Rectal smooth muscle tissue (tissue), 1 donor: ENCODE measurements around the gene CARNS1.

ENCODE experiments used
- H3K27ac ChIP-seq: one replicate; pipeline ENCODE4 v1.7.0; 2013; ENCODE audit warnings: low read depth, low read length, inconsistent platforms
- H3K27me3 ChIP-seq: one replicate; pipeline ENCODE4 v1.7.0; 2013; ENCODE audit warnings: low read length; ENCODE audit not compliant: control insufficient read depth, insufficient read depth
- H3K36me3 ChIP-seq: one replicate; pipeline ENCODE4 v1.7.0; 2013; ENCODE audit warnings: low read length; ENCODE audit not compliant: control insufficient read depth, insufficient read depth
- H3K4me1 ChIP-seq: one replicate; pipeline ENCODE4 v1.7.0; 2013; ENCODE audit warnings: low read length; ENCODE audit not compliant: control insufficient read depth, insufficient read depth
- H3K4me3 ChIP-seq: one replicate; pipeline ENCODE4 v1.7.0; 2013; ENCODE audit warnings: low read length
- H3K9ac ChIP-seq: one replicate; pipeline ENCODE4 v1.7.0; 2013; ENCODE audit warnings: low read length

CARNS1 gene

GRCh38 chr11:67372321-67372992, 43.0 kb upstream of the CARNS1 start:
- Histone ChIP-seq H3K4me1 (peaks cover 42% of the 10 kb centered on the region), H3K4me3 (peak overlapping the region; percentile 60), H3K27ac (peak overlapping the region; percentile 91), H3K9ac (peak overlapping the region; percentile 26), H3K27me3 (no peaks in the 10 kb centered on the region), H3K36me3 (no peaks in the 10 kb centered on the region)

- Histone ChIP-seq H3K36me3 (no peaks in the 10 kb centered on the region), H3K4me3 (peak within 1 kb of the TSS; percentile 60), H3K27me3 (no peaks in the 10 kb centered on the region), H3K9ac (peak within 1 kb of the TSS; percentile 26), H3K27ac (peak within 1 kb of the TSS; percentile 88), H3K4me1 (peaks cover 35% of the 10 kb centered on the region)
These were observed 42.4 kb upstream of the CARNS1 start, which contains the start of gene CLCF1 for GRCh38 chr11:67372993-67373647. TSS of gene CLCF1 (minus strand) at chr11:67373598. CDS start at chr11:67373539, 59 bp downstream.

GRCh38 chr11:67373648-67374570, 41.6 kb upstream of the CARNS1 start:
- Histone ChIP-seq H3K4me3 (peak overlapping the region; percentile 60), H3K9ac (no peak overlapping the region), H3K27ac (peak overlapping the region; percentile 88), H3K4me1 (peaks cover 34% of the 10 kb centered on the region), H3K36me3 (no peaks in the 10 kb centered on the region), H3K27me3 (no peaks in the 10 kb centered on the region)

GRCh38 chr11:67374571-67375281, 40.8 kb upstream of the CARNS1 start:
- Histone ChIP-seq H3K27me3 (no peaks in the 10 kb centered on the region), H3K36me3 (no peaks in the 10 kb centered on the region), H3K4me3 (peak overlapping the region; percentile 60), H3K9ac (no peak overlapping the region), H3K27ac (peak overlapping the region; percentile 88), H3K4me1 (peaks cover 28% of the 10 kb centered on the region)

- no peaks in the 10 kb centered on the region for H3K27me3 ChIP-seq
- H3K36me3 ChIP-seq = no peaks in the 10 kb centered on the region
- peaks cover 23% of the 10 kb centered on the region for H3K4me1 ChIP-seq
- no peak overlapping the region for H3K27ac ChIP-seq
- H3K4me3 ChIP-seq = no peak overlapping the region
- no peak overlapping the region for H3K9ac ChIP-seq
These were observed 40.0 kb upstream of the CARNS1 start for GRCh38 chr11:67375320-67376055.

- no peaks in the 10 kb centered on the region for H3K27me3 ChIP-seq
- H3K36me3 ChIP-seq = no peaks in the 10 kb centered on the region
- no peak overlapping the region for H3K27ac ChIP-seq
- H3K4me3 ChIP-seq = no peak overlapping the region
- H3K9ac ChIP-seq = no peak overlapping the region
- peaks cover 16% of the 10 kb centered on the region for H3K4me1 ChIP-seq
These were observed 39.2 kb upstream of the CARNS1 start for GRCh38 chr11:67376063-67376820.

- H3K9ac ChIP-seq = no peak overlapping the region
- peaks cover 9% of the 10 kb centered on the region for H3K4me1 ChIP-seq
- H3K27me3 ChIP-seq = no peaks in the 10 kb centered on the region
- no peak overlapping the region for H3K4me3 ChIP-seq
- no peaks in the 10 kb centered on the region for H3K36me3 ChIP-seq
- no peak overlapping the region for H3K27ac ChIP-seq
These were observed 38.3 kb upstream of the CARNS1 start for GRCh38 chr11:67376873-67377808.

- Histone ChIP-seq H3K27me3 (no peaks in the 10 kb centered on the region), H3K4me1 (peaks cover 9% of the 10 kb centered on the region)
These were observed 36.9 kb upstream of the CARNS1 start for GRCh38 chr11:67378544-67378943.

GRCh38 chr11:67379061-67380058, 36.1 kb upstream of the CARNS1 start:
- Histone ChIP-seq H3K27ac (no peak overlapping the region), H3K4me1 (peaks cover 4% of the 10 kb centered on the region), H3K4me3 (no peak overlapping the region), H3K9ac (no peak overlapping the region), H3K36me3 (no peaks in the 10 kb centered on the region), H3K27me3 (no peaks in the 10 kb centered on the region)

More at GRCh38 chr11:67378544-67378943, 36.9 kb upstream of the CARNS1 start:
- Histone ChIP-seq H3K9ac (no peak overlapping the region), H3K27ac (no peak overlapping the region), H3K4me3 (no peak overlapping the region), H3K36me3 (no peaks in the 10 kb centered on the region)
